MM.1S (cell line): ENCODE data around the gene PADI6.

Experiments
- DNase-seq: peaks from one replicate; pipeline ENCODE4 v3.0.0-alpha.2; 2015
- H2AFZ ChIP-seq: fragments of 300-600 bp; sonication (generic); 2 replicates; pipeline ENCODE4 v1.6.0; 2016; ENCODE audit warnings: antibody characterized with exemption, low read length
- H3F3A ChIP-seq: fragments of 300-600 bp; sonication (generic); 2 replicates; pipeline ENCODE4 v1.6.1; 2016; ENCODE audit warnings: mild to moderate bottlenecking, antibody characterized with exemption, low read length, moderate library complexity, mixed read lengths; ENCODE audit not compliant: insufficient read depth
- H3K27ac ChIP-seq: fragments of 300-600 bp; sonication (generic); 2 replicates; pipeline ENCODE4 v1.5.1; 2016; ENCODE audit warnings: mild to moderate bottlenecking, low read length
- H3K27me3 ChIP-seq: fragments of 300-600 bp; sonication (generic); replicated peaks from 2 replicates; pipeline ENCODE4 v1.6.0; 2016; ENCODE audit warnings: low read length; ENCODE audit not compliant: insufficient read depth
- H3K36me3 ChIP-seq: fragments of 300-600 bp; sonication (generic); replicated peaks from 2 replicates; pipeline ENCODE4 v1.6.1; 2016; ENCODE audit warnings: mild to moderate bottlenecking, low read length, mixed read lengths; ENCODE audit not compliant: insufficient read depth
- H3K4me1 ChIP-seq: fragments of 300-600 bp; sonication (generic); 2 replicates; pipeline ENCODE4 v1.6.1; 2016; ENCODE audit warnings: low read length, mixed read lengths
- H3K4me2 ChIP-seq: fragments of 300-600 bp; sonication (generic); 2 replicates; pipeline ENCODE4 v1.6.0; 2016; ENCODE audit warnings: low read depth, low read length
- H3K4me3 ChIP-seq: fragments of 300-600 bp; sonication (generic); 2 replicates; pipeline ENCODE4 v1.5.1; 2016; ENCODE audit warnings: low read length, mixed read lengths
- H3K79me2 ChIP-seq: fragments of 300-600 bp; sonication (generic); 2 replicates; pipeline ENCODE4 v1.6.1; 2016; ENCODE audit warnings: mixed run types, low read length, mixed read lengths
- H3K9ac ChIP-seq: fragments of 300-600 bp; sonication (generic); 2 replicates; pipeline ENCODE4 v1.6.1; 2016; ENCODE audit warnings: low read length, mixed read lengths
- H3K9me2 ChIP-seq: fragments of 300-600 bp; sonication (generic); replicated peaks from 2 replicates; pipeline ENCODE4 v1.6.1; 2016; ENCODE audit warnings: mild to moderate bottlenecking, low read length, mixed read lengths; ENCODE audit not compliant: insufficient read depth
- H3K9me3 ChIP-seq: fragments of 300-600 bp; sonication (generic); replicated peaks from 2 replicates; pipeline ENCODE4 v1.6.1; 2016; ENCODE audit warnings: mild to moderate bottlenecking, low read length, mixed read lengths; ENCODE audit not compliant: insufficient read depth
- H4K20me1 ChIP-seq: fragments of 300-600 bp; sonication (generic); 2 replicates; pipeline ENCODE4 v1.6.1; 2016; ENCODE audit warnings: mild to moderate bottlenecking, low read length, moderate library complexity, mixed read lengths; ENCODE audit not compliant: insufficient read depth
- CTCF ChIP-seq: fragments of 300-600 bp; sonication (generic); IDR thresholded peaks from 2 replicates; pipeline ENCODE4 v1.5.1; 2016; ENCODE audit warnings: antibody characterized with exemption, low read length, mixed read lengths
- EZH2 ChIP-seq: fragments of 300-600 bp; sonication (generic); optimal IDR thresholded peaks from 2 replicates; pipeline ENCODE3; 2017; ENCODE audit warnings: low read depth, mild to moderate bottlenecking, antibody characterized with exemption, low read length, mixed read lengths
- EZH2phosphoT487 ChIP-seq: fragments of 300-600 bp; sonication (generic); IDR thresholded peaks from 2 replicates; pipeline ENCODE4 v1.6.1; 2018; ENCODE audit warnings: antibody characterized with exemption, low read length

Gene PADI6

GRCh38 chr1:17403081-17403480 is 31.1 kb downstream of the PADI6 start:
- Histone ChIP-seq H4K20me1 (no peaks in the 10 kb centered on the region), H2AFZ (no peak overlapping the region), H3K4me3 (no peak overlapping the region), H3K9ac (no peak overlapping the region), H3K4me1 (no peaks in the 10 kb centered on the region), H3K79me2 (no peaks in the 10 kb centered on the region), H3K4me2 (no peak overlapping the region), H3F3A (0 out of 2 replicates have a peak, but pooled peaks cover 5% of the 10 kb centered on the region), H3K27me3 (0 out of 2 replicates have a peak, but pooled peaks cover under 1% of the 10 kb centered on the region), H3K27ac (no peak overlapping the region), H3K9me3 (no peaks in the 10 kb centered on the region), H3K36me3 (no peaks in the 10 kb centered on the region), H3K9me2 (no peaks in the 10 kb centered on the region)
- DNase-seq: no peak
- TF ChIP-seq CTCF (no peak), EZH2 (no peak), EZH2phosphoT487 (no peak)

GRCh38 chr1:17404034-17404684 is 32.2 kb downstream of the PADI6 start:
- H3K27ac ChIP-seq: no peak overlapping the region
- no peaks in the 10 kb centered on the region for H3K4me1 ChIP-seq
- 0 out of 2 replicates have a peak, but pooled peaks cover 5% of the 10 kb centered on the region for H3F3A ChIP-seq
- no peaks in the 10 kb centered on the region for H4K20me1 ChIP-seq
- no peak overlapping the region for H3K9ac ChIP-seq
- no peak for TF ChIP-seq CTCF
- TF ChIP-seq EZH2: no peak
- TF ChIP-seq EZH2phosphoT487: no peak
- H3K4me3 ChIP-seq: no peak overlapping the region
- no peaks in the 10 kb centered on the region for H3K27me3 ChIP-seq
- no peaks in the 10 kb centered on the region for H3K79me2 ChIP-seq
- H2AFZ ChIP-seq: no peak overlapping the region
- DNase-seq: no peak
- no peak overlapping the region for H3K4me2 ChIP-seq
- no peaks in the 10 kb centered on the region for H3K9me2 ChIP-seq
- H3K36me3 ChIP-seq: no peaks in the 10 kb centered on the region
- H3K9me3 ChIP-seq: no peaks in the 10 kb centered on the region

GRCh38 chr1:17404820-17405219 is 32.8 kb downstream of the PADI6 start:
- Histone ChIP-seq H3K9ac (no peak overlapping the region), H3K36me3 (no peaks in the 10 kb centered on the region), H3F3A (0 out of 2 replicates have a peak, but pooled peaks cover 5% of the 10 kb centered on the region), H3K4me2 (no peak overlapping the region), H2AFZ (no peak overlapping the region), H3K79me2 (no peaks in the 10 kb centered on the region), H3K4me3 (no peak overlapping the region), H3K9me2 (no peaks in the 10 kb centered on the region), H3K4me1 (no peaks in the 10 kb centered on the region), H3K9me3 (no peaks in the 10 kb centered on the region), H4K20me1 (no peaks in the 10 kb centered on the region), H3K27ac (no peak overlapping the region), H3K27me3 (no peaks in the 10 kb centered on the region)
- DNase-seq: no peak
- TF ChIP-seq EZH2phosphoT487 (no peak), CTCF (no peak), EZH2 (no peak)
